SH-SY5Y (cell line): ENCODE results near the gene KAT8.

Experiments used
- GATA2 ChIP-seq: IDR thresholded peaks from 2 replicates; pipeline ENCODE4 v1.6.1; 2011; ENCODE audit warnings: mild to moderate bottlenecking, low read depth, low read length
- GATA3 ChIP-seq: IDR thresholded peaks from 2 replicates; pipeline ENCODE4 v1.6.1; 2011; ENCODE audit warnings: low read depth, mild to moderate bottlenecking, low read length, moderate library complexity

KAT8 gene

GRCh38 chr16:31108794-31109558 is 8.5 kb upstream of the KAT8 start:
- TF ChIP-seq GATA3 (no peak), GATA2 (no peak)

- TF ChIP-seq GATA2 (no peak), GATA3 (no peak)
These were observed 7.8 kb upstream of the KAT8 start for GRCh38 chr16:31109622-31110021.

- no peak for TF ChIP-seq GATA2
- no peak for TF ChIP-seq GATA3
These were observed 7.1 kb upstream of the KAT8 start for GRCh38 chr16:31110106-31111034.

- TF ChIP-seq GATA2 (no peak), GATA3 (no peak)
These were observed 5.5 kb upstream of the KAT8 start for GRCh38 chr16:31111881-31112466.

- TF ChIP-seq GATA3 (no peak), GATA2 (no peak)
These were observed 4.8 kb upstream of the KAT8 start for GRCh38 chr16:31112711-31113110.

- TF ChIP-seq GATA3 (no peak), GATA2 (no peak)
These were observed 4.0 kb upstream of the KAT8 start for GRCh38 chr16:31113121-31114120.

GRCh38 chr16:31114468-31114867 is 3.0 kb upstream of the KAT8 start:
- TF ChIP-seq GATA2 (no peak), GATA3 (no peak)

- TF ChIP-seq GATA2, result no peak
- no peak for TF ChIP-seq GATA3
These were observed 1.0 kb downstream of the KAT8 start for GRCh38 chr16:31118223-31119155.

- TF ChIP-seq GATA3 (no peak), GATA2 (no peak)
These were observed 2.7 kb downstream of the KAT8 start for GRCh38 chr16:31120129-31120528.

GRCh38 chr16:31125844-31126243 is 8.4 kb downstream of the KAT8 start:
- no peak for TF ChIP-seq GATA2

- no peak for TF ChIP-seq GATA3
- no peak for TF ChIP-seq GATA2
These were observed 9.7 kb downstream of the KAT8 start for GRCh38 chr16:31127182-31127581.
